ENCODE data around the gene BAX. TPM values are rescaled to one million over a fixed set of nuclear protein-coding genes. Genes with fewer than 3 reads are reported as not detected.
A peak's percentile ranks its signal among the peaks of the same experiment; 100 is the strongest.

The BAX gene
- total RNA-seq, 1 donor from 2014 or later = 12.5 TPM

- no peak for DNase-seq
Observed at GRCh38 chr19:48988286-48988685, 33.6 kb downstream of the BAX start.

- DNase-seq = no peak
Observed at GRCh38 chr19:48988860-48989259, 34.2 kb downstream of the BAX start.

- no peak for DNase-seq
Observed at GRCh38 chr19:48989701-48990291, 35.1 kb downstream of the BAX start.

- DNase-seq = no peak
Observed at GRCh38 chr19:48990400-48990799, 35.7 kb downstream of the BAX start.

- no peak for DNase-seq
Observed at GRCh38 chr19:48991011-48991609, 36.4 kb downstream of the BAX start.

- peak; percentile 12 for DNase-seq
Observed at GRCh38 chr19:48991873-48992580, 37.4 kb downstream of the BAX start.

GRCh38 chr19:48992581-48993174 lies 38.0 kb downstream of the BAX start:
- DNase-seq = no peak

GRCh38 chr19:48993175-48994034 lies 38.7 kb downstream of the BAX start, which contains the start of the genes GYS1 and RUVBL2:
Gene GYS1, minus strand, starts transcription at chr19:48993309. Its CDS starts 197 bp downstream, at chr19:48993112.
Gene RUVBL2, plus strand, starts transcription at chr19:48993887. Its CDS starts 25 bp downstream, at chr19:48993912.
- DNase-seq = peak; percentile 99

- no peak for DNase-seq
Observed at GRCh38 chr19:48994035-48994386, 39.3 kb downstream of the BAX start.

GRCh38 chr19:48997972-48998371 lies 43.3 kb downstream of the BAX start:
- no peak for DNase-seq

GRCh38 chr19:48999481-49000325 lies 45.0 kb downstream of the BAX start:
- no peak for DNase-seq

- DNase-seq = no peak
Observed at GRCh38 chr19:49004133-49004532, 49.5 kb downstream of the BAX start.

GRCh38 chr19:49004964-49005614 lies 50.4 kb downstream of the BAX start:
- no peak for DNase-seq

GRCh38 chr19:49006905-49007304 lies 52.2 kb downstream of the BAX start:
- no peak for DNase-seq

GRCh38 chr19:49009828-49010227 lies 55.2 kb downstream of the BAX start:
- DNase-seq = no peak

GRCh38 chr19:49010453-49010852 lies 55.8 kb downstream of the BAX start:
- no peak for DNase-seq

GRCh38 chr19:49011194-49011593 lies 56.5 kb downstream of the BAX start:
- no peak for DNase-seq

All from occipital lobe (tissue), 2 donors.